HCT116 (cell line): ENCODE results near the gene SRSF2. TPM values are rescaled to one million over a fixed set of nuclear protein-coding genes. Genes with fewer than 3 reads are reported as not detected.
A peak's percentile ranks its signal among the peaks of the same experiment; 100 is the strongest.

Experiments used
- ATAC-seq: fragments of 200-7000 bp; cut with Tn5 transposase; 2 replicates; pipeline ENCODE4 v1.9.1; 2020; ENCODE audit warnings: mild to moderate bottlenecking, moderate library complexity
- BruUV-seq: library from RNA; stranded (reverse); fragments of 400-500 nt; replicated peaks from 2 replicates; lab custom pipeline; 2021; lab: Mats Ljungman, UMichigan
- CTCF ChIA-PET: fragments of 300-600 bp; sonication (Branson Sonifier 250); formaldehyde crosslinking; loops from one replicate; lab custom pipeline; 2021; ENCODE audit warnings: antibody characterized with exemption; lab: Charles Lee
- POLR2A ChIA-PET: fragments of 300-600, 350-600 bp; sonication (Branson Sonifier 250); formaldehyde crosslinking; loops from one replicate; lab custom pipeline; 2021; ENCODE audit warnings: antibody characterized with exemption; lab: Charles Lee
- RAD21 ChIA-PET, 2 experiments: fragments of 300-600 bp; sonication (Branson Sonifier 250); formaldehyde crosslinking; loops; one replicate each; lab custom pipeline; 2023; ENCODE audit warnings: low total read pairs in 2 of 2; ENCODE audit not compliant: uncharacterized antibody in 2 of 2, unreplicated experiment in 2 of 2, low non-redundant PET in 1 of 2; lab: Charles Lee
- DNase-seq: peaks from one replicate; pipeline ENCODE4 v3.0.0-alpha.2; 2010; ENCODE audit warnings: low read depth, low spot score
- H2AFZ ChIP-seq: fragments of 200-600 bp; shearing (Covaris generic), sonication (generic); 2 replicates; pipeline ENCODE4 v1.6.1; 2017; ENCODE audit warnings: low read depth, mixed run types, mixed read lengths, antibody characterized with exemption, low read length; ENCODE audit not compliant: poor library complexity, severe bottlenecking
- H3K27ac ChIP-seq: 2 replicates; pipeline ENCODE4 v1.5.1; 2012; ENCODE audit warnings: low read depth, low read length
- H3K27me3 ChIP-seq: fragments of 200-600 bp; sonication (generic); 2 replicates; pipeline ENCODE4 v1.6.1; 2016; ENCODE audit warnings: mixed run types, low read length, mixed read lengths; ENCODE audit not compliant: insufficient read depth
- H3K36me3 ChIP-seq, 2 experiments: fragments of 200-500 bp in 1 of 2; fragments of 200-600 bp in 1 of 2; sonication (Bioruptor generic) in 1 of 2; sonication (generic) in 1 of 2; 2 replicates each; pipeline versions ENCODE4 v1.5.1 to v1.6.1; 2014 to 2016; ENCODE audit warnings: low read length in 2 of 2, inconsistent platforms in 1 of 2, mixed read lengths in 1 of 2, mixed run types in 1 of 2; ENCODE audit not compliant: insufficient read depth in 2 of 2, control insufficient read depth in 1 of 2
- H3K4me1 ChIP-seq, 2 experiments: fragments of 200-600 bp in 1 of 2; sonication (generic) in 1 of 2; 2 replicates each; pipeline versions ENCODE4 v1.5.1 to v1.6.1; 2012 to 2017; ENCODE audit warnings: low read length in 2 of 2, inconsistent platforms in 1 of 2, mild to moderate bottlenecking in 1 of 2, mixed read lengths in 1 of 2, mixed run types in 1 of 2, moderate library complexity in 1 of 2; ENCODE audit not compliant: insufficient read depth in 2 of 2, control insufficient read depth in 1 of 2
- H3K4me2 ChIP-seq: fragments of 200-600 bp; sonication (generic); 2 replicates; pipeline ENCODE4 v1.6.1; 2017; ENCODE audit warnings: mixed run types, low read length, mixed read lengths
- H3K4me3 ChIP-seq, 2 experiments: fragments of 200-600 bp in 1 of 2; sonication (generic) in 1 of 2; replicated peaks in 1 of 2; 2 replicates each; pipeline ENCODE4 v1.5.1; 2011 to 2016; ENCODE audit warnings: low read length in 2 of 2, control low read depth in 1 of 2, low read depth in 1 of 2, mild to moderate bottlenecking in 1 of 2, mixed read lengths in 1 of 2, mixed run types in 1 of 2
- H3K79me2 ChIP-seq: fragments of 200-600 bp; sonication (generic); 2 replicates; pipeline ENCODE4 v1.6.1; 2017; ENCODE audit warnings: mild to moderate bottlenecking, mixed run types, low read length, moderate library complexity, mixed read lengths; ENCODE audit not compliant: insufficient read depth
- H3K9ac ChIP-seq: fragments of 200-600 bp; sonication (generic); 2 replicates; pipeline ENCODE4 v1.6.1; 2016; ENCODE audit warnings: low read length, mixed read lengths
- H3K9me2 ChIP-seq: fragments of 200-600 bp; sonication (generic), shearing (Covaris generic); 2 replicates; pipeline ENCODE4 v1.6.1; 2017; ENCODE audit warnings: mixed run types, mild to moderate bottlenecking, moderate library complexity; ENCODE audit not compliant: insufficient read depth
- H3K9me3 ChIP-seq, 2 experiments: fragments of 200-500 bp in 1 of 2; fragments of 200-600 bp in 1 of 2; sonication (Bioruptor generic) in 1 of 2; sonication (generic) in 1 of 2; 2 replicates each; pipeline ENCODE4 v1.6.1; 2014 to 2017; ENCODE audit warnings: low read length in 2 of 2, mixed read lengths in 2 of 2, inconsistent platforms in 1 of 2, low read depth in 1 of 2, mild to moderate bottlenecking in 1 of 2, mixed run types in 1 of 2, moderate library complexity in 1 of 2; ENCODE audit not compliant: control insufficient read depth in 1 of 2, insufficient read depth in 1 of 2
- H4K20me1 ChIP-seq: fragments of 200-600 bp; sonication (generic), shearing (Covaris generic); 2 replicates; pipeline ENCODE4 v1.6.1; 2017; ENCODE audit warnings: mixed run types, mild to moderate bottlenecking, moderate library complexity; ENCODE audit not compliant: insufficient read depth
- ATF3 ChIP-seq: IDR thresholded peaks from 2 replicates; pipeline ENCODE4 v1.6.1; 2012
- CEBPB ChIP-seq: IDR thresholded peaks from 2 replicates; pipeline ENCODE4 v1.6.1; 2012; ENCODE audit warnings: low read depth
- FOSL1 ChIP-seq: IDR thresholded peaks from 2 replicates; pipeline ENCODE4 v1.6.1; 2012; ENCODE audit warnings: low read depth
- JUND ChIP-seq: IDR thresholded peaks from 2 replicates; pipeline ENCODE4 v1.6.1; 2012
- POLR2A ChIP-seq: IDR thresholded peaks from 2 replicates; pipeline ENCODE4 v1.7.0; 2011; ENCODE audit warnings: borderline replicate concordance; ENCODE audit not compliant: insufficient read depth, insufficient read length; ENCODE audit errors: extremely low read depth
- POLR2AphosphoS5 ChIP-seq: IDR thresholded peaks from 2 replicates; pipeline ENCODE4 v1.6.1; 2011; ENCODE audit warnings: mild to moderate bottlenecking, low read depth, low read length, moderate library complexity
- SRF ChIP-seq: IDR thresholded peaks from 2 replicates; pipeline ENCODE4 v1.6.1; 2012; ENCODE audit warnings: low read depth
- TCF7L2 ChIP-seq: IDR thresholded peaks from 2 replicates; pipeline ENCODE4 v1.7.0; 2011; ENCODE audit warnings: borderline replicate concordance, inconsistent platforms; ENCODE audit not compliant: insufficient read depth, insufficient read length; ENCODE audit errors: extremely low read depth
- ZBTB33 ChIP-seq: IDR thresholded peaks from 2 replicates; pipeline ENCODE4 v1.6.1; 2011; ENCODE audit warnings: mild to moderate bottlenecking, low read length, moderate library complexity; ENCODE audit not compliant: insufficient replicate concordance; ENCODE audit errors: extremely low read depth
- ZNF274 ChIP-seq: fragments of 200-500 bp; sonication (Bioruptor generic); IDR thresholded peaks from 2 replicates; pipeline ENCODE4 v1.6.1; 2014; ENCODE audit warnings: mild to moderate bottlenecking, low read depth, low read length, inconsistent platforms
- intact Hi-C: fragments of 100-400 bp; cut with micrococcal nuclease; formaldehyde crosslinking; loops from 2 replicates; pipeline ENCODE4 v1.10.0; 2022
- total RNA-seq: library from RNA; stranded (reverse); gene quantifications from one replicate; pipeline ENCODE4 v1.2.1, GENCODE V29; 2021; ENCODE audit not compliant: unreplicated experiment

Gene SRSF2
- total RNA-seq, 1 experiment from 2014 or later, result 422 TPM

- TF ChIP-seq JUND (peak; percentile 24; the same call in 1 of the 2 replicates), CEBPB (no peak)
- H3K79me2 ChIP-seq, result peaks cover 81% of the 10 kb centered on the region
- H3K4me2 ChIP-seq, result peak overlapping the region; percentile 1; the same call in 1 of the 2 replicates
- H4K20me1 ChIP-seq, result peaks cover 39% of the 10 kb centered on the region
- peak overlapping the region; percentile 9; the same call in 1 of the 2 replicates for H3K27ac ChIP-seq
- peaks cover 12 to 29% of the 10 kb centered on the region in 2 experiments for H3K4me1 ChIP-seq
- intact Hi-C loops, result no loop called here
- no TSS peak for BruUV-seq
- DNase-seq, result no peak
- ChIA-PET POLR2A (interaction anchor here (1.2 to 1.5 kb wide), 2 partner anchors 11 to 20 kb away, joined by 4 to 5 read pairs; no protein-coding TSS in a partner anchor), CTCF (interaction anchor here (1.4 kb wide), 1 partner anchor 322 kb away, joined by 3 read pairs; no protein-coding TSS in a partner anchor), RAD21 (no interaction called here)
- ATAC-seq, result no peak
- H3K36me3 ChIP-seq, result peaks cover 39 to 52% of the 10 kb centered on the region in 2 experiments
- H3K9me3 ChIP-seq, result no peaks in the 10 kb centered on the region
- no peak overlapping the region for H3K4me3 ChIP-seq
- H3K27me3 ChIP-seq, result no peaks in the 10 kb centered on the region
- H2AFZ ChIP-seq, result no peak overlapping the region
- H3K9ac ChIP-seq, result no peak overlapping the region
- H3K9me2 ChIP-seq, result no peaks in the 10 kb centered on the region
Observed at GRCh38 chr17:76733618-76733957, 3.5 kb downstream of the SRSF2 start.

- intact Hi-C loops, result no loop called here
- no TSS peak for BruUV-seq
- no peaks in the 10 kb centered on the region for H3K9me3 ChIP-seq
- no peak for TF ChIP-seq ATF3
- TF ChIP-seq ZBTB33, result no peak
- TF ChIP-seq CEBPB, result 0 out of 2 replicates have a peak, but pooled peaks have one; percentile 10
- TF ChIP-seq TCF7L2, result no peak
- TF ChIP-seq ZNF274, result no peak
- 0 out of 2 replicates have a peak, but pooled peaks have one; percentile 8 for TF ChIP-seq SRF
- 0 out of 2 replicates have a peak, but pooled peaks have one; percentile 10 for TF ChIP-seq FOSL1
- TF ChIP-seq POLR2A, result no peak
- 0 out of 2 replicates have a peak, but pooled peaks have one; percentile 18 for TF ChIP-seq JUND
- TF ChIP-seq POLR2AphosphoS5, result peak; percentile 62
- POLR2A ChIA-PET, result interaction anchor here (1.2 to 1.5 kb wide), 2 partner anchors 20 to 279 kb away, joined by 3 to 5 read pairs; no protein-coding TSS in a partner anchor
- CTCF ChIA-PET, result interaction anchor here (1.4 kb wide), 1 partner anchor 323 kb away, joined by 3 read pairs; no protein-coding TSS in a partner anchor
- peak overlapping the region; percentile 1; the same call in 1 of the 2 replicates for H3K4me2 ChIP-seq
- H3K4me1 ChIP-seq, result peaks cover 11 to 26% of the 10 kb centered on the region in 2 experiments
- no peaks in the 10 kb centered on the region for H3K27me3 ChIP-seq
- H3K36me3 ChIP-seq, result peaks cover 39 to 52% of the 10 kb centered on the region in 2 experiments
- H3K27ac ChIP-seq, result peak overlapping the region; percentile 9; the same call in 1 of the 2 replicates
- DNase-seq (no peak), ATAC-seq (no peak)
- no peak overlapping the region for H3K4me3 ChIP-seq
- no peak overlapping the region for H2AFZ ChIP-seq
- RAD21 ChIA-PET, result no interaction called here
- peaks cover 39% of the 10 kb centered on the region for H4K20me1 ChIP-seq
- peaks cover 87% of the 10 kb centered on the region for H3K79me2 ChIP-seq
- H3K9me2 ChIP-seq, result no peaks in the 10 kb centered on the region
- H3K9ac ChIP-seq, result 0 out of 2 replicates have a peak overlapping the region, but pooled peaks have one; percentile 1
Observed at GRCh38 chr17:76732734-76733617, 4.2 kb downstream of the SRSF2 start.
